ENCODE data around the gene NSD2.

Gene NSD2

GRCh38 chr4:1964443-1964842, 93.2 kb downstream of the NSD2 start:
- Histone ChIP-seq H3K27ac (ENCODE audit: low read depth, low read length) (no peak overlapping the region), H4K12ac (ENCODE audit: low read depth, low read length) (no peak overlapping the region), H3K4ac (ENCODE audit: low read depth, low read length) (no peak overlapping the region), H4K91ac (ENCODE audit: low read depth, low read length) (no peak overlapping the region), H2BK12ac (ENCODE audit: low read length) (no peak overlapping the region), H3K79me2 (ENCODE audit: control insufficient read depth, insufficient read depth, low read length, poor library complexity) (no peaks in the 10 kb centered on the region), H3K4me3 (ENCODE audit: low read depth, low read length) (no peak overlapping the region), H2AFZ (ENCODE audit: insufficient read depth, low read length, poor library complexity) (no peak overlapping the region), H3K4me1 (ENCODE audit: control insufficient read depth in 1 of 2, insufficient read depth in 2 of 2, low read length in 2 of 2) (peaks cover 0 to 3% of the 10 kb centered on the region in 2 experiments), H3K18ac (ENCODE audit: low read length) (no peak overlapping the region), H4K8ac (ENCODE audit: low read depth, low read length) (no peak overlapping the region), H3K27me3 (ENCODE audit: insufficient read depth, low read length) (no peaks in the 10 kb centered on the region), H3K23ac (ENCODE audit: low read length) (no peak overlapping the region), H3K79me1 (ENCODE audit: low read length) (no peaks in the 10 kb centered on the region), H2BK5ac (ENCODE audit: low read depth, low read length, poor library complexity) (no peak overlapping the region), H3K36me3 (ENCODE audit: control insufficient read depth in 1 of 2, insufficient read depth in 2 of 2, low read length in 2 of 2) (peaks cover 28 to 31% of the 10 kb centered on the region in 2 experiments), H3K14ac (ENCODE audit: low read length) (no peak overlapping the region), H2BK120ac (ENCODE audit: insufficient read depth, low read length, poor library complexity) (no peak overlapping the region), H2AK5ac (ENCODE audit: low read length) (no peak overlapping the region), H3K9ac (ENCODE audit: low read length) (no peak overlapping the region), H3K9me3 (ENCODE audit: insufficient read depth, low read depth, low read length) (no peaks in the 10 kb centered on the region), H3K4me2 (ENCODE audit: low read length) (no peak overlapping the region)
- no peak for DNase-seq
- WGBS (ENCODE audit: extremely low coverage, insufficient coverage, insufficient read length): no CpG with 5 or more reads among the region's 6 CpGs

GRCh38 chr4:1964971-1965370, 93.8 kb downstream of the NSD2 start:
- Histone ChIP-seq H3K27me3 (ENCODE audit: insufficient read depth, low read length) (no peaks in the 10 kb centered on the region), H3K4me1 (ENCODE audit: control insufficient read depth in 1 of 2, insufficient read depth in 2 of 2, low read length in 2 of 2) (peaks cover 0 to 3% of the 10 kb centered on the region in 2 experiments), H3K79me2 (ENCODE audit: control insufficient read depth, insufficient read depth, low read length, poor library complexity) (no peaks in the 10 kb centered on the region), H2BK12ac (ENCODE audit: low read length) (no peak overlapping the region), H3K4me2 (ENCODE audit: low read length) (no peak overlapping the region), H3K36me3 (ENCODE audit: control insufficient read depth in 1 of 2, insufficient read depth in 2 of 2, low read length in 2 of 2) (peaks cover 27% of the 10 kb centered on the region in 2 experiments), H3K14ac (ENCODE audit: low read length) (no peak overlapping the region), H3K9ac (ENCODE audit: low read length) (no peak overlapping the region), H3K27ac (ENCODE audit: low read depth, low read length) (no peak overlapping the region), H4K12ac (ENCODE audit: low read depth, low read length) (no peak overlapping the region), H4K8ac (ENCODE audit: low read depth, low read length) (no peak overlapping the region), H3K79me1 (ENCODE audit: low read length) (no peaks in the 10 kb centered on the region), H3K9me3 (ENCODE audit: insufficient read depth, low read depth, low read length) (no peaks in the 10 kb centered on the region), H3K4me3 (ENCODE audit: low read depth, low read length) (no peak overlapping the region), H2BK5ac (ENCODE audit: low read depth, low read length, poor library complexity) (no peak overlapping the region), H3K4ac (ENCODE audit: low read depth, low read length) (no peak overlapping the region), H3K18ac (ENCODE audit: low read length) (no peak overlapping the region), H2AFZ (ENCODE audit: insufficient read depth, low read length, poor library complexity) (no peak overlapping the region), H2BK120ac (ENCODE audit: insufficient read depth, low read length, poor library complexity) (no peak overlapping the region), H3K23ac (ENCODE audit: low read length) (no peak overlapping the region), H2AK5ac (ENCODE audit: low read length) (no peak overlapping the region), H4K91ac (ENCODE audit: low read depth, low read length) (no peak overlapping the region)
- no CpG with 5 or more reads among the region's 1 CpG for WGBS (ENCODE audit: extremely low coverage, insufficient coverage, insufficient read length)
- DNase-seq: no peak

- H3K4ac ChIP-seq (ENCODE audit: low read depth, low read length): no peak overlapping the region
- no peak overlapping the region for H4K12ac ChIP-seq (ENCODE audit: low read depth, low read length)
- no peak for DNase-seq
- no peak overlapping the region for H3K9ac ChIP-seq (ENCODE audit: low read length)
- no peaks in the 10 kb centered on the region for H3K9me3 ChIP-seq (ENCODE audit: insufficient read depth, low read depth, low read length)
- H3K27ac ChIP-seq (ENCODE audit: low read depth, low read length): no peak overlapping the region
- no peak overlapping the region for H2AFZ ChIP-seq (ENCODE audit: insufficient read depth, low read length, poor library complexity)
- H2AK5ac ChIP-seq (ENCODE audit: low read length): no peak overlapping the region
- H2BK5ac ChIP-seq (ENCODE audit: low read depth, low read length, poor library complexity): no peak overlapping the region
- H3K18ac ChIP-seq (ENCODE audit: low read length): no peak overlapping the region
- H2BK12ac ChIP-seq (ENCODE audit: low read length): no peak overlapping the region
- H3K4me2 ChIP-seq (ENCODE audit: low read length): no peak overlapping the region
- no peaks in the 10 kb centered on the region for H3K27me3 ChIP-seq (ENCODE audit: insufficient read depth, low read length)
- H3K4me3 ChIP-seq (ENCODE audit: low read depth, low read length): no peak overlapping the region
- peaks cover 0 to 3% of the 10 kb centered on the region in 2 experiments for H3K4me1 ChIP-seq (ENCODE audit: control insufficient read depth in 1 of 2, insufficient read depth in 2 of 2, low read length in 2 of 2)
- no peak overlapping the region for H3K14ac ChIP-seq (ENCODE audit: low read length)
- no peak overlapping the region for H4K8ac ChIP-seq (ENCODE audit: low read depth, low read length)
- no peaks in the 10 kb centered on the region for H3K79me2 ChIP-seq (ENCODE audit: control insufficient read depth, insufficient read depth, low read length, poor library complexity)
- no peaks in the 10 kb centered on the region for H3K79me1 ChIP-seq (ENCODE audit: low read length)
- no peak overlapping the region for H2BK120ac ChIP-seq (ENCODE audit: insufficient read depth, low read length, poor library complexity)
- no CpG with 5 or more reads among the region's 5 CpGs for WGBS (ENCODE audit: extremely low coverage, insufficient coverage, insufficient read length)
- no peak overlapping the region for H4K91ac ChIP-seq (ENCODE audit: low read depth, low read length)
- H3K23ac ChIP-seq (ENCODE audit: low read length): no peak overlapping the region
- peaks cover 22 to 24% of the 10 kb centered on the region in 2 experiments for H3K36me3 ChIP-seq (ENCODE audit: control insufficient read depth in 1 of 2, insufficient read depth in 2 of 2, low read length in 2 of 2)
Measured at GRCh38 chr4:1967512-1968149, 96.4 kb downstream of the NSD2 start.

- no peak overlapping the region for H2BK12ac ChIP-seq (ENCODE audit: low read length)
- H2AFZ ChIP-seq (ENCODE audit: insufficient read depth, low read length, poor library complexity): no peak overlapping the region
- no peak overlapping the region for H3K27ac ChIP-seq (ENCODE audit: low read depth, low read length)
- H4K91ac ChIP-seq (ENCODE audit: low read depth, low read length): no peak overlapping the region
- H3K27me3 ChIP-seq (ENCODE audit: insufficient read depth, low read length): no peaks in the 10 kb centered on the region
- no peak overlapping the region for H3K14ac ChIP-seq (ENCODE audit: low read length)
- H3K79me2 ChIP-seq (ENCODE audit: control insufficient read depth, insufficient read depth, low read length, poor library complexity): no peaks in the 10 kb centered on the region
- no CpG with 5 or more reads among the region's 7 CpGs for WGBS (ENCODE audit: extremely low coverage, insufficient coverage, insufficient read length)
- no peak overlapping the region for H3K4me2 ChIP-seq (ENCODE audit: low read length)
- peaks cover 3% of the 10 kb centered on the region for H3K9me3 ChIP-seq (ENCODE audit: insufficient read depth, low read depth, low read length)
- H3K18ac ChIP-seq (ENCODE audit: low read length): no peak overlapping the region
- H2BK5ac ChIP-seq (ENCODE audit: low read depth, low read length, poor library complexity): no peak overlapping the region
- no peak overlapping the region for H3K9ac ChIP-seq (ENCODE audit: low read length)
- peaks cover 0 to 3% of the 10 kb centered on the region in 2 experiments for H3K4me1 ChIP-seq (ENCODE audit: control insufficient read depth in 1 of 2, insufficient read depth in 2 of 2, low read length in 2 of 2)
- no peak overlapping the region for H3K23ac ChIP-seq (ENCODE audit: low read length)
- H2AK5ac ChIP-seq (ENCODE audit: low read length): no peak overlapping the region
- no peak overlapping the region for H4K8ac ChIP-seq (ENCODE audit: low read depth, low read length)
- H3K36me3 ChIP-seq (ENCODE audit: control insufficient read depth in 1 of 2, insufficient read depth in 2 of 2, low read length in 2 of 2): peaks cover 21 to 24% of the 10 kb centered on the region in 2 experiments
- no peak overlapping the region for H4K12ac ChIP-seq (ENCODE audit: low read depth, low read length)
- no peaks in the 10 kb centered on the region for H3K79me1 ChIP-seq (ENCODE audit: low read length)
- H3K4ac ChIP-seq (ENCODE audit: low read depth, low read length): no peak overlapping the region
- no peak for DNase-seq
- H3K4me3 ChIP-seq (ENCODE audit: low read depth, low read length): no peak overlapping the region
- no peak overlapping the region for H2BK120ac ChIP-seq (ENCODE audit: insufficient read depth, low read length, poor library complexity)
Measured at GRCh38 chr4:1968686-1969295, 97.6 kb downstream of the NSD2 start.
